Measurements from ENCODE around the gene TMEM109.
A peak's percentile ranks its signal among the peaks of the same experiment; 100 is the strongest.
"Not testable (repeated sequence)": the region's sequence is repeated elsewhere in the genome, so short reads cannot be mapped to it uniquely, and the experiment has no call there.

TMEM109 gene

DNA sequence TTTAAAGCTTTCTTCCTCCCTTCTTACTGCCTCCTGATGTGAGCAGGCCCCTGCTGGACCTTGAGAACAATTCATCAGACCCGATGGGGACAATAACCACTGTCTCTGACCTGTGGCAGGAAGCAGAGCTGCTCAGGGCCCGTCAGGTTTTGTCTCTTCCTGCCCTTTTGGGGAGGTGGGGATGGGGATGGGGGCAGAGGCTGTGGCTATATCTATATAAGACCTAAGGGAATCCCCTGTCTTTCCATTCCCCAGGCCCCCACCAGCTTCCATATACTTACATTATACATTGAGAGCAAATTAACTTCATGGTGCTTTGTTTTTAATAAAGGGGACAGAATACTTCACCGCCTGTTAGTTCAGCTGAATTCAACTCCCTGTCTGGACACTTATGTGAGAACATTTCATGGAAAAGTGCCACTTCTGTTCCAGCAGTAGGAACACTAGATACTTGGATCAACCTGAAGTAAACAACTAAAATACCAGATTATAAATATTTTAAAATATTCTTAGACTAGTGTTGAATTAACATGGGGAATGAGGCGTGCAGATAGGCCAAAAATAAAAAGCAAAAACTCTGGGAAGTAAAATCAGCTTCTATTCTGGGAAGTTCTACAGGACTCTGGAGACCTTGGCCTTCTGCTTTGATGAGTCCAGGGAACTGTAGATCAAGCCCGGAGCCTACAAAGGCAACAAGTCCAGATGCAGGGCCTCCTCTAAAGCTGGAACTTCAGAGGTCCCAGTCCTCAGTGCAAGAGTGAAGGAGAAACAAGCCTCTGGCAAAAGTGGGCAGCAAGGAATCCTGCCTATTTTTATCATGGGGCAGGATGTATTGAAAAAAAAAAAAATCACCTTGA is 35.5 kb upstream of the TMEM109 start:
- no peak for DNase-seq (ENCODE audit: low read depth)

DNA sequence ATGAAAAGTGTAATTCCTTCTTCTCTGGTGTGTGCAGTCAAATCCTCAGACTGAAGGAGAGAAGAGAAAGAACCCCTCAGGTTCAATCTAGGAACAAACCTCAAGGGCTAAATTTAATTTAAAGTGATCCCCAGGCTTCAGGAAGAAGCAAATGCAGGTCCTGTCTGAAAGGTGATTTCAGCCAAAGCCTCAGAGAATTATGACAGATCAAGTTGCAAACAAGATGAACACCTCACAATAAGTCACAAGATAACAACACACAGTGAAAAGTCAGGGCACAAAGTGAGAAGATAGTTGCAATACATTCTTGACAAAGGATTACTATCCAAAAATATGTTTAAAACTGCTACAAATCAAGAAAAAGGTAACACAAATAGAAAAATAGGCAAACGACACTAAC is 34.9 kb upstream of the TMEM109 start:
- no peak for DNase-seq (ENCODE audit: low read depth)

DNA sequence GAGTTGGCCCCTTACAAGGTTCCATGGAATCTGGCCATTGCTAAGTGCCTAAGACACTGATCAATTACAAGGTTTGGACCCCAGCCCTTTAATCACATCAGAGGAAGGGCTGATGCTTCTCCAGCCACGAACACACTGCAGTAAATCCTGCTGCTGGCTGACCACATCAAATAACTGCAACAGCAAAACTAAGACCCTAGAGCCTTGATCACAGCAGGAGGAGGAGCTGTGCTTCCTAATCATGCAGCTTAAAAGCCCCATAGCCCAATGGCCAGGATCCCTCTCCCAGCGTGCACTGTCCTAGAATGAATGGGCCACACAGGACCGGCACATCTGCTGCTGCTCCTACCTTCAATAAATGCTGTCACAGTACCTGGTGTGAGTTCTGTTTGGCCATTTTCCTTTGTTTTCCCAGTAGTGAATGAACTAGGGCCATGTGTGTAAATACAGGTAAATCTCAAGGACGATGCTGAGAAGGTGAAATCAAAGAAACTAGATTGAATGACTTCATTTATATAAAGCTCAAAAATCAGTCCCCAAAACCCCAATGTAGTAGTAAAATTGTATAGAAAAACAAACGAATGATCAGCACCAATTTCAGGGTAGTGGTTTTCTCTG is 33.9 kb upstream of the TMEM109 start:
- DNase-seq (ENCODE audit: low read depth): no peak

DNA sequence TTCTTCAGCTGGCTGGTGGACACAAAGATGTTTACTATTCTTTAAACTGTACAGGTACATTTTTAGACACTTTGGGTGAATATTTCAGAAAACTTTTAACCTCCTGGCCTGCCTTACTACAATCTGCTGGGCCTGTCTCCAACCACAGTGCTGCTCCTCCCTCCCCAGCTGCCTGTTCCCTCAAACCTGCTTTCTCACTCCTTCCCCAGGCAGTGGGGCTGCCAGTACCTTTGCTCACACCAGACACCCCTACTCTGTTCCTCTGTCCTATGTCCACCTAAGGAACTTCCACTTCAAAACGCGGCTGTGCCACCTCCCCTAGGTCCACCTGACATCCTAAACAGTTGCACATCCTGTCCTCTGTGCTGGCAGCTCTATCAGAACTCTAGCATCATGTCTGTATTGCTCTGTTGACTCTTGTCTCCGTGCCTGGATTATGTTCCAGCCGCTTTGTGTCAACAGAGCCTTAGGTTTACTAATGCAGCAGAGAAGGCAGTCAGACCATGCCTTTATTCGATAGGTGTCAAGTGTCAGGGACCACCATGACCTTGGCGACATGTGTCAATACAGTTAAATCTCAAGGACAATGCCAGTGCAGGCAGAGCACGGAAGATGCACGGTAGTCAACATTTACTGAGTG is 33.2 kb upstream of the TMEM109 start:
- DNase-seq (ENCODE audit: low read depth): no peak

DNA sequence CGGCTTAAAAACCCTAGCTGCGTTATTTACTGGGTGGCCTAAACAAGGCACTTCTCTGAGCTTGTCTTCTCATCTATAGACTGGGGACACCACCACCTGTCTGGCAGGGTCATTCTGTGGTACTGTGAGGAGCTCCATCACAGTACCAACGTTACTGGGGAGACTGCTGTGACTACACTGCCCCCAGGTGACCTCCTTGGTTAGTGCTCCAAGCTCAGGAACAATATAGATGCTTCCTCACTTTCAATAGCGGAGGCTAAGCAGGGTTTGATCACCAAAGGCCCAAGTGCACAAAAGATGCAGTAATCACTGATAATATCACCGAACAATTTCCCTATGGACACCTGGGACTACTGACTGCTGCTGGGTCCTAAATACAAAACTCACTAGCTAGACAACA is 26.4 kb upstream of the TMEM109 start:
- no peak for DNase-seq (ENCODE audit: low read depth)

DNA sequence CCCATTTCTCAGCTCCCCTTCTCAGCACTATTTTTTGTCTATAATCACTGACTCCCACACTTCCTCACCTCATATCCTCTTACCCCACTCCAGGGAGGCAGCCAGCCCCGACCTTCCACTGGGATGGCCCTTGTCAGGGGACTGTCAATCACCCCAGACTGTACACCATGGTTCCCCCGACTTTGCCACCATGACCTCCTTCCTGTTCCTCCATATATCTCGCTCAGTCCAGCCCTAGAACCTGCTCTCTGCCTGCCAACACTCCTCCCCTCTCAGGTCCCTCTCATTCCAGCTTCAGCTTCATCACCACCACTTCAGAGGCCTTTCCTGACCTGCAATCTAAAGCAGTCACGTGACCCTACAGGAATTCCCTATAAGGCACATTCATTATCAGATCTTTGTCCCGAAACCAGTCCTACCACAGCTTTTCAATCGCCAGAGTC is 24.1 kb upstream of the TMEM109 start:
- no peak for DNase-seq (ENCODE audit: low read depth)

DNA sequence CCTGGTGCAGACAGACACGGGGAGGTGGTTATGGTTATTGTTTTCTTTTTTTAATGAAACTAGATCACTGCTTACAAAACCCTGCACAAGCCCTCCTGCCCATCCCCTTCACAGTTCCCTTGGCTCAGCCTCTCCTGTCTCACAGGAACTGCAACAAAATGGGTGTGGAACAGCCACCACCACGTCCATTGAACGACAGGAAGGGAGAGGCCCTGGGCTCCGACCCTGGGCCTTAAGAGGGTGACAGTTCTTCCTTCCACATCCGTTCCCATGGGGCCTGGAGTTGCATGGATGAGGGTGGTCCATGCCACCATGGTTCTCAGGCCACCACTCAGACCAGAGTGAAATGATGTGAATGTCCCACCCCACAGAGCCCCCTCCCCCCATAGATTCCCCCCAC is 23.3 kb upstream of the TMEM109 start:
- DNase-seq (ENCODE audit: low read depth): no peak

DNA sequence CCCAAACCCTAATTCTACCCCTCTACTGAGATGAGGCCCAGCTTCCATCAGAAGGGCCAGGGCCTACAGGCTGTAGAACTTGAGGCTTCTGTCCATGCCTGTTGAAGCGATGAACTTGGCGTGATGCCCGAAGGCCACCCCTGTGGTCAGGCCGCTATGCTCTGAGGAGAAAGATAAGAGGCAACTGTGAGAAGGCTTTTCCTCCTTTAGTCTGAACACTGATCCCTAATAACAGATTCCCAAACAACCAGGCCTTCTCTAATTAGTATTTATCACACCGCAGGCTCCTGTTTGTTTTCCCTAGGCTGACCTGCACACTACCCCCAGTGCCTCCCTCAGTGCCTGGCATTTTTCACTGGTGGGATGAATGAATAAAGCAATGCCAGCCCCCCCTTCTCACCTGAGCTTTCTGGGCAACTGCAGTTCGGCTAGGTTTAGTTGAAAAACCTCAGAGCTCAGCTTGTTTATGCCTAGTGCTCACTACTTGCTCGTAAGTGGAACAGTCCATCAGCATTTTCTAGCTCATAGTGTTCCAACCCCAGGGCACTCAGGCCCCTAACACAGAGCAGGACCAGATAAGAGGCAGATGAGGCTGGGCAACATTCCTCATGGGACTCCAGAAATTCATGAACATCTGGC is 22.7 kb upstream of the TMEM109 start:
- no peak for DNase-seq (ENCODE audit: low read depth)

DNA sequence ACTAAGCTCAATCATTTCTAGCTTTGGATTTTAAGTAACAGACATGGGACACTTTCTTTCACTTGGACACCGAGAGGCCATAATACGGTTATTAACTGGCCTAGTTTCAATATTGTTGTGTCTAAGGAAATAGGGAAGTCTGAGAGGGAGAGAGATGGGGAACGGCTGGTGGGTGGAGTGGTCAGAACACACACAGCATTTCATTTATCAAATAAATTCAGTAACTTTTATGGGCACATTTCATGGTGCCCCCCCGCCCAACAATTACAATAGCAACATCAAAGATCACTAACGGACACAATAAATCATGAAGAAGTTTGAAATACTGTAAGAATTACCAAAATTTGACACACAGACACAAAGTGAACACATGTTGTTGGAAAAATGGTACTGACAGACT is 18.3 kb upstream of the TMEM109 start:
- DNase-seq (ENCODE audit: low read depth): no peak

DNA sequence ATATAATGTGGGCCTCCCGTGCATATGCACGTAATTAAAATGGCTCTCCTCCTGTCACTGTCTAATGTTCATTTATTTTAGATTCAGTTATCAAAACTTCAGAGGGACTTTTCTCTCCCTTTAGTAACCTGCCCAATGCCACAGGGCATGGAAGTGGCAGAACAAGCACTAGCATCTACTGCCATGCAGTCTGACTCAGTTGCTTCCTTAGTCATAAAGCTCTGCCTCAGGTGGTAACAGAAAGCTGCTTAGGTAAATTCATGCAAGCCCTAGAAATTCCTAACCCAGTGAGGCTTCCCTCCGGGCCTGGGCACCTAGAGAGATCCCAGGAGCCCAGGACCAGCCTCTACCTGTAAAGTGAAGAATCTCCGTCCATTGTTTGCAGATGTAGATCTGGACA is 16.5 kb upstream of the TMEM109 start:
- no peak for DNase-seq (ENCODE audit: low read depth)

DNA sequence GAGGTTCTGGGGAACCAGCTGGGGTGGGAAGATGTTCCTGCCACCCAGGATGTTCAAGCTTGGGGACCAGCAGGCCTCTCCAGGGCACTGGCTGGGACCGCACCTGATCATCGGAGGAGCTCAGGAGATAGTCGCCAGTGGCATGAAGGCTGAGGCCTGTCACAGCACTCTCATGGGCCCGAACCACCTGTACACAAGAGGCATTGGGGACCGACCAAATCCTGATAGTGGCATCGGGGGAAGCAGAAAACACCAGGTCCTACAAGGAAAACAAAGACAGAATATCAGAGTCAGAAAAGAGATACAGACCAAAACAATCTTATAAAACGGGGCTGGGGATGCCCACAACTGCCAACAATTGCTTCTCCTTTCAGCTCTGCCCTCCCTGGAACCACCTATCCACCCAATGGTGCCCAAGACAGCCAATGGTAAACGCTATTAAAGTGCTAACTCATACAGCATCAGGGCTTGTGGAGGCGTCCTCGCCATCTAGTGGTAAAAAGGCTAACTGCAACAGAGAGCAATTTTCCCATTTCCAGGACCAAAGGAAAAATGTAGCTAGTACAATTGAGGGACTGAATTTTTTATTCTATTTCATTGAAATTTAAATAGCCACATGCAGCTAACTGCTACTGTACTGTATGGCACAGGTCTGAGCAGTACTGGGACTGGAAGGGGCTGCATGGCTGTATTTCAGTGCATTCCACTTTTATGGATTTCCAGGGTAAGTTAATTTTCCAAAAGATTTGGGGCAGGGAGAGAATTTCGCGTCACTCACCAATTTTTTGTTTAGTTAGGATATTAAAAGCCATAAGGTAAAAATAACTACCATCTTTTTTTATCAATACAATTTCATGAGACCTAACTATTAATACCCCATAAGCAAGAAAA is 14.7 kb upstream of the TMEM109 start:
- DNase-seq (ENCODE audit: low read depth): no peak

DNA sequence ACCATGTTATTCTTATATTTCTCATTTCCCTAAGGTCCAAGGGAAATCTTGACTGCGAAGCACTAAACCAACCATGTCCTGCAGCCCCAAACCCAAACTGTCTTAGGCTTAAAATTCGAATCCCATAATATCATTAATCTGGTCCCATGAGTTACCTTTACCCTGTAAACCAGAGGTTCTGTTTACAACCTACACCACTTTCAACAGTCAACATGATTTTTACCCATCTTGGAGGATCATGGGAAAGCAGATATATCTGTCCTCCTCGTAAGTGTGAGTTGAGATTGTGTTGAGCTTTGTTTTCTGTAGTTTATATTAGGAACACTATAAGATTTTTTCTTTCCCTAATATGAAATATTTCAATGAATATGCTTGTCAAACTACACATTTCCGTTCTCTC is 14.0 kb upstream of the TMEM109 start:
- DNase-seq (ENCODE audit: low read depth): no peak

DNA sequence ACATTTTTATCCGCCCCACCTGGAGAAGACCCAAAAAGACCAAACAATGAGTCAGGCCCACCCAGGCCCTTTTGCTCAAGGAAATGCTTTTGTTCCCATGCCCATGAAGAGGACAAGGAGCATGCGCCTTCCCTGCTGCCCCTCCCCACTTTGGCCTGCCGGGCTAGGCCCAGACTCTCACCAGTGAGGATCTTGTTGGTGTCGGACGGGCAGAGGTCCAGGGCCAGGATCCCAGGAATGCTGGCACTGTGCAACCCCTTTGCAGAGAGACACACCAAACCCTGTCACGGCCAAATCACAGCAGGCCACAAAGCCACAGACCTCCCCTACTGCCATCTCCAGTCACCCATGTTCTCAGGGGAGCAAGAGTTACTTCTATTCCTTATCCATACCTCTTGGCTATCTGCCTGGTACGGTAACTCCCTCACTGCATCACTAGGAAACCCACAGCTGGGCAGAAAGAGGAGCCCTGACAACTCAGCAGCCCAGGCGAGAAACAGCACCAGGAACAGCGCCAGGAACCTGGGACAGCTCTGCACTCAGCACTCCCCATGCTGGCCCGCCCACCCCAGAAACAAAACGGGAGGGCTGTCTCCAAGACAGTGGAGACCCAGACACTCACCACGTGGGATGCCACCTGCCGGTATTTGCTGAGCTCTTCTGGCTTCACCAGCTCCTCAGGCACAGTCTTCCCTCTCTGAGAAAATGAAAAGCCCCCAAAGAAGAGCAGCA is 13.1 kb upstream of the TMEM109 start:
- no peak for DNase-seq (ENCODE audit: low read depth)

DNA sequence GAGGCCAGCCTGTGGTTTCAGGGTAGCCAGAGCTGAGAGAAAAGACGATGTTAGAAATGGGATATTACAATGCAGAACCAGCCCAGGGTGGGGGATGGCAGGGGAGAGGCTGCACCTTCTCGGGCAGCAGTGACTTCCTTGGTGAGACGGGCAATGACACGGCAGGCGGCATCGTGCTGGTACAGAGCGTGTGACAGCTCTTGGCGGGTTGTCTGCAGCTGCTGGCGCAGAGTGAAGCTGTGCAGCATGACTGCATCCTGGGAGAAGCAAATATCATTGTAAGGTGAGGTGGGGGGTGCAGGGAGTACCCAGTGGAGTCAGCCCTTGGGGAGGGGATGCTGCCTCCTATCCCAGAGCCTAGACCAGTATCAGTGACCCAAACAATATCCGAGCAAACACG is 11.3 kb upstream of the TMEM109 start:
- DNase-seq (ENCODE audit: low read depth): no peak

DNA sequence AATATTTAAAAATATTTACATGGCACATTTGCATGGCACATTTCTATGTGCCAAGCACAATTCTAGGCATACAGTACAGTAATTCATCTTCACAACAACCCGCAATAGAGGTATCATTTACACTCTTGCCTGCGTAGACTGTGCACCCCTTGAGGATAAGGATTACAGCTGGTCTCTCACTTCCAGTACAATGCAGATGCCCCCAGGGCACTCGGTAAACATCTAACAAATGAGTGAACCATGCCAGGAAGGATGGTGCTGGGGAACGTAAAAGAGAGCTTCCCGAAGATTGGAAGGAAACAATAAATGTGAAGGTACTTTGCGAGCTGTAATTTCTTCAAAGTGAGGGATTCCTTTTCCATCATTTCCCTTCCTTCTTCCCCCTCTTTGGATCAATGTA is 8.9 kb upstream of the TMEM109 start:
- DNase-seq (ENCODE audit: low read depth): no peak

DNA sequence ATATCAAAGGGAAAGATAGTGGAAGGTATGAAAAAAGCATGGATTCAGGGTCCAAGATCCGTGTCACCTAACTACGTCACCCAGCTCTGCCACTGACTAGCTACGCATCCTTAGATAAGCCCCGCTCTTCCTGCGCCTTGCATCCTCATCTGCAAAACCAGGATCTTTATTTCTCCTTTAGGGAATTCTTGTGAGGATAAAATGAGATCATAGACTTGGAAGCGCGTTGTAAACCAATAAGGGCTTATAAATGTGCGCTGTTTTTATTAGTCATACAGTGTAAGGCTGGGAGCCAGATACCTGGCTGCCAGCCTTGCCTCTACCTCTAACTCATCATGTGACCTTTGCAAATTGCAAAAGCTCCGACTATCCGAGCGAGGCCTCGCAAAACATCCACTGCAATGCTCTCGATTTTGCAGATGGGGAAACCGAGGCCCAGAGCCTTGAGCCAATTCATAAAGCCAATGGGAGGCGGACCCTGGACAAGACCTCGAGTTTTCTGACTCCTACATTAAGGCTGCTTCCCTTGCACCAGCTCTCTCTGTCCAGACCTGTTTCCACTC is 8.3 kb upstream of the TMEM109 start:
- no peak for DNase-seq (ENCODE audit: low read depth)

DNA sequence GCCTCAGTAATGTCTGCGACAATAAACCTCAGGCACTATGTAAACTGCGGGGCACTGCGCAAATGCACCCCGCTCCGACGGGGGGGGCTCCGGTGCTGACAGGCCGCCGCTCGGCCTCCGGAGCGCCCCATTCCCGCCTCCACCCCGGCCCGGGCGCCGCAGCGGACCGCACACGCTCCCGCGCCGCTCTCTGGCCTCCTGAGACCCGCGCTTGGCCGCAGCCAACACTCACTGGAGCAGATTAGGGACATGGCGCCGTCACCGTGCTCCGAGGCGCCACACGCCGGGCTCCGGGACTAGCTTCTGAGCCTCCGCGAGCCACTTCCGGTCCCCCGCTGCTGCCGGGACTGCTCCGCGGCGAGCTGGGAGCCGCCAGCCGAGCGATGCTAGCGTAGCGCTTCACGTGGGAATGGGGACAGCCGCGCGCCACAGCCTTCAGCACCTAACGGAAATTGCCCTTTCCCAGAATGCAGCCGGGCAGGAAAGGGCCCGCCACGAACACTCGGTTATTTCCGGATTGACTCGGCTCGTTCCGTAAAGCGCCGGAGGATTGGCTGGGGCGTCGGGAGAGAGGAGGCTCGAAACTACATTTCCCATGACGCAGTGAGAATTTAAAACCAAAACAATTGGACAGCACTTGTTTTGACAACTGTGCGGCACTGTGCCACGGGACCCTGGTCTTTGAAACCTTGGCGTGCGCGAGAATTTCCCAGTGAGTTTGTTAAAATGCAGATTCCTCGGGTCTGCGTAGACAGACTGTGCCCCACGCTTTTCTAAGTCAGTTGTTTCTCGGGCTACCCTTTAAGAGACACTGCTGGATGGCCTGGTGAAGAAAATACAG is 7.6 kb upstream of the TMEM109 start, which contains the start of gene PRPF19:
Gene PRPF19 (minus strand): TSS at position 454 of the 841 bp plus-strand sequence. CDS start 203 bp downstream, at position 251.
- DNase-seq (ENCODE audit: low read depth): peak; percentile 96

DNA sequence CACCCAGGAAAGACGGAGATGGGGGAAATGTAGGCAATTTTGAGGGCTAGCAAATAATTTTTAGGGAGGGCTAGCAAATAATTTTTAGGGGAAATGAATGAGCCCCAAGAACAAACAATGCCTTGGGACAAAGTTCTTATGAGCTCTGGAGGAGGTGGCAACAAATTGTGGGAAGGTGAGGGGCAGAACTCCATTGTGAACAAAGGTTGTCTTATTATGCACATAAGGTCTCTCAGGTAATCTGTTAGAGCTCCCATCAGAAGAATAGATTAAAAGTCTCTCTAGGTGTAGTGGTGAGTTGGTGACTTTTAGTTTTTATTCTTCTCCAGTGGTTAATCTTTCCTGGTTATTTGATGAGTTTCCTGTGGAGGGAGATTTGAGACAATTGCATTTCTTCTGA is 5.2 kb upstream of the TMEM109 start:
- no peak for DNase-seq (ENCODE audit: low read depth)

DNA sequence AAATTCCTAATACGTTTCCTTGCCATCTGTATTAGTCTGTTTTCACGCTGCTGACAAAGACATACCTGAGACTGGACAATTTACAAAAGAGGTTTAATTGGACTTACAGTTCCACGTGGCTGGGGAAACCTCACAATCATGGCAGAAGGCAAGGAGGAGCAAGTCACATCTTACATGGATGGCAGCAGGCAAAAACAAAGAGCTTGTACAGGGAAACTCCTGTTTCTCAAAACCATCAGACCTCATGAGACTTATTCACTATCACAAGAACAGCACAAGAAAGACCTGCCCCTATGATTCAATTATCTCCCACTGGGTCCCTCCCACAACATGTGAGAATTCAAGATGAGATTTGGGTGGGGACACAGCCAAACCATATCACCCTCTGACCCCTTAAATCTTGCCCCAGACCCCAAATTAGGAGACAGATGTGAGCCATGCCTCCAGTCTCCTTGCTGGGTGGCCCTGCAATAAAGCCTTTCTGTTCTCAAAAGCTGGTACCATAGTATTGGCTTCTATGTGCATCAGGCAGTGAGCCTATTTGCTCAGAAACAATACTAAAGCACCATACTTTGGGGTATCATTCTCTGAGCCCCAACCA is 4.2 kb upstream of the TMEM109 start:
- DNase-seq (ENCODE audit: low read depth): not testable (repeated sequence)
